Measurements from ENCODE around the gene SMC2.

- no peak for TF ChIP-seq ARID3A (IDR thresholded peaks at IDR 0.05; ENCODE audit: borderline replicate concordance, low read depth, low read length)
- no peak for TF ChIP-seq PHB2 (IDR thresholded peaks at IDR 0.05; ENCODE audit: low read depth)
- no peak for TF ChIP-seq RFX5 (IDR thresholded peaks at IDR 0.05; ENCODE audit: low read depth, low read length)
- TF ChIP-seq FIP1L1 (IDR thresholded peaks at IDR 0.05; ENCODE audit: low read depth, low read length, poor library complexity, severe bottlenecking), result no peak
- no peak for TF ChIP-seq ZNF274 (IDR thresholded peaks at IDR 0.05; ENCODE audit: borderline replicate concordance, low read depth, low read length)
- TF ChIP-seq NFXL1 (CRISPR knock-in tag; IDR thresholded peaks at IDR 0.05), result no peak
- TF ChIP-seq CTCF (IDR thresholded peaks at IDR 0.05 in 2 of 3, conservative IDR thresholded peaks at IDR 0.05 in 1 of 3; ENCODE audit: insufficient read depth in 2 of 3, low read depth in 1 of 3, low read length in 3 of 3), result no peak
- no peak for TF ChIP-seq NR3C1 (CRISPR knock-in tag; IDR thresholded peaks at IDR 0.05)
Measured at GRCh38 chr9:104138243-104138868, 44.2 kb downstream of the SMC2 start.
